Measurements from ENCODE around the gene SLC66A2.
"Not testable (repeated sequence)": the region's sequence is repeated elsewhere in the genome, so short reads cannot be mapped to it uniquely, and the experiment has no call there.

Gene SLC66A2

GRCh38 chr18:79900610-79901570 lies 50.6 kb downstream of the SLC66A2 start:
- DNase-seq = no peak

GRCh38 chr18:79899609-79900445 lies 51.6 kb downstream of the SLC66A2 start:
- DNase-seq = no peak

GRCh38 chr18:79898952-79899608 lies 52.4 kb downstream of the SLC66A2 start:
- no peak for DNase-seq

DNA sequence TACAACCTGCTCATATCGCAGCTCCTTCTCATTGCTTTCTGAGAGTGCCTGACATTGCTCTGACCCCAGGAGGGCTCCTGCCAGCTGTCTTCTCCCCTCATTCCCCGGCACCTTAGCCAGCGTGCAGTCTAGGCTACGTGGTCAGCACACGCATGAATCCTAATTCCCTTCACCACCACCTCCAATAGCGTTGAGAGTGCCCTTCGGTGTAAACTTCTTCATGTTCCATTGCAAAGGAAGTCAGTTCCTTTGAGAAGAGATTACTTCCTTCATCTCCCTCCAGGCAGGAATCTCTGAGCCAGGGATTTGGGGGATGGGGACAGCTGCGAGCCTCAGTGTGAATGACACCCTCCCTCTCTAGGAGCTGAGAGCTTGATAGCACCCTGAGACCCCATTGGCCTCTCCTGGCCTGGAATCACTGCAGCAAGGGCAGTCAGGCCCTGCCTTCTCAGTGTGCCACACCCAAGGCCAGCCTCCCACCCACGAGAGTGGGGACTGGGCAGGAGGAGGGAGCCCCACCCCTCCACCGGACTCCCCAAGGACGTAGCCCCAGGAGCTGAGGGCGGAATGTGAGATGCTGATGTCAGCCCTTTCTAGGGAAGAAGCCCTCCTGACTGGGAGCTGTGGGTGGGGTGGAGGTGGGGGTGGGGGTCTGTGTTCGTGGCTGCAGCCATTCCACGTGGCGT lies 53.4 kb downstream of the SLC66A2 start:
- DNase-seq = no peak

DNA sequence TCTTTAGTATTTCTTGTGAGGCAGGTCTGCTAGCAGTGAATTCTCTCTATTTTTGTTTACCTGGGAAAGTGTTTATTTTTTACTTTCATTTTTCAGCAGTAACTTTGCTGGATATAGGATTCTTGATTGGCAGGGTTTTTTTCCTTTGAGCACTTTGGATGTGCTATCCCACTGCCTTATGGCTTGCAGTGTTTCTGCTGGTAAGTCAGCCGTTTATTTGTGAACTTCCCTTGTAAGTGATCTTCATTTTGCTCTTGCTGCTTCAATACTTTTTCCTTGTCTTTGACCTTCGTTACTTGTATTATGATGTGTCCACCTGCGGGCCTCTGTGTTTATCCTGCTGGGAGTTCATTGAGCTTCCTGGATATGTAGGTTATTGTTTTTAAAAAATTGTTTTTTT lies 54.7 kb downstream of the SLC66A2 start:
- DNase-seq = no peak

DNA sequence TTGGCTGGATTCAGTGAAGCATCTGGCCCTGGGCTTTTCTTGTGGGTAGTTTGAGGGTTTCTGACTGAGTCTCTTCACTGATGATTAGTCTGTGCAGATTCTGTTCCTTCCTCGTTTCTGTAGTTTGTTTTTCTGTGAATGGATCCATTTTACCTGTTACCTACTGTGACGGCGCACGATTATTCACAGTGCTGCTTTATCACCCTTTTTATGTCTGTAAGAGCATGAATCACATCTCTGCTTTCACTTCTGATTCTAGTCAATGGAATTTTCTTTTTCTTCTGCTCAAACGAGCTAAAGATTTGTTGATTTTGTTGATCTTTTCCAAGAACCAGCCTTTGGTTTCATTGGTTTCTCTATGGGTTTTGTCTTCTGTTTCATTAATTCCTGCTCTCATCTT lies 60.8 kb downstream of the SLC66A2 start:
- DNase-seq = no peak

DNA sequence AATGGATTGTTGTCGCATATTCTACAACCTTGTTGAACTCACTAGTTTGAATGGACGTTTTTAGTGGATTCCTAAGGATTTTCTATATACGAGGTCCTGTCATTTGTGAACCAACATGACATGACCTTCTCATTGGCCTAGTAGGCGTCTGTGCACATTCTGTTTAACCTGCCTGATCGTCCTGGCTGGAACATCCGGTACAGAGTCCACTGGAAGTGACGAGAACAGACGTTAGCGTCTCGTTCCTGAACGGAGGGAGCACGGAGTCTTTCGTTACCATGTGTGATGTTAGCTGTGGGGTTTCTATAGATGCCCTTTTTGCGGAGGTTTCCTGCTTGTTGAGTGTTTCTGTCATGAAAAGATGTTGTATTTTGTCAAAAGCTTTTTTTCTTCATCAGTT lies 61.9 kb downstream of the SLC66A2 start:
- DNase-seq = no peak

- DNase-seq = no peak
Observed at GRCh38 chr18:79888016-79888415, 63.4 kb downstream of the SLC66A2 start.

DNA sequence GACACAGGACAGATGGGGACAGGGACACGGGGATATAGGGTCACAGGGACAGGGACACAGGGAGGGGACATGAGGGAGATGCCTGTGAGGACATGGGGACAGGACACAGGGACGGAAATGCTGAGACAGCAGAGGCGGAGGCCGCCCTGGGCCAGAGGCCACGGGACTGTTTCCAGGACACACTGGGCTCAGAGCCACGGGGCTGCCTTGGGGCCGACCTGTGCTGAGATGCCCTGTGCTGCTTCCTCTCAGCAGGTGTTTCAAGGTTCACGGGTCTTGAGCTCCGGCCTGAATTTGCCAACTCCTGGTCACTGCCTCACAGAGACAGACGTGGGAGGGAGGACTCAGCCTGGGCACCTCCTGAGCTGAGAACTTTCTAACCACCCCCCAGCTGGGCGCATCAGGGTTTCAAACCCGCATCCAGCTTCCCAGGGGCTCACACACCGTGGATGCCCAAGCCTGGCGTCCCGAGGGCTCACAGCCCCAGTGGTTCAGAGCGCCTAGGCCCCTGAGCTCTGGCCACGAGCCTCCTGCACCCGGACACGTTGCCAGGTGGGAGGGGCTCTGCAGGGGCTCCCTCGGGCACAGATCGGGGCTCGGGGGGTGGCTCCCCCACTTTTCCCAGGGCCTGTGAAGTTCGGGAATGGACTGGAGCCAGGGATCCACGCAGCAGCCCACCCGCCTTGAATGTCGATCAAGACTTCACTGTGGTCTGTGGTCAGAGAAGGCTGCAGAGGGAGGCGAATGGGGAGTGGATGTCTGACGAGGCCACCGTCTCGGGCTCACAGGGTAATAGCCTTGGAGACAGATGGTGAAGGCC lies 64.1 kb downstream of the SLC66A2 start:
- no peak for DNase-seq

- no peak for DNase-seq
Observed at GRCh38 chr18:79884963-79885728, 66.3 kb downstream of the SLC66A2 start.

DNA sequence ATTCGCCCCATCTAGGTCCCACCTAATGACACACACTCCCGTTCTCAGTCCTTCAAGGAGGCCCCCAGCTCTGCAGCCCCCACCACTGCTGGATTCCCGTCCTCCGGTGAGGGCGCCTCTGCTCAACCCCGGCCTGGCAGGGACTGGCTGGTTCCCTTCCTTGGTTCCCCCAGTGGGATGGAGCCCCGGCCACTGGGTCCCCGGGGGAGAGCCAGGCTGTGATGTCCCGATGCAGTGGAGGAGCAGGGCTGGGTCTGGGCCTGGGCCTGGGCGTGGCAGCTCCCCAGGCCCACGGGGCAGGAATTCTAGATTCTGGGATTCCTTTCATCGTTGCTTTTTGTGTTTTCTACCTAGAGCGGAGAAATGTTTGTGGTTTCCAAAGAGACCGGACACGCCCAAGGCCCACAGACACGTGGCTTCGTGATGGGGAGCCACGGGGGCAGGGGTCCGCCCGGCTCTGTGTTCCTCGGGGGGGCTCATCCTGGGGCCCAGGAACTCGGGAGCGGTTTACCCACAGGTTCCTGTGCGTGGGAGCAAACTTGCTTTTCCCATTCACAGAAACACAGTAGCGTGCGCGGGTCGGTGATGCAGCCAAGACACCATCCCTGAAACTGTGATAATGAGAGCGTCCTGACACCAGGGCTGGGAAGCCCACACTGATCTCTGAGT lies 67.0 kb downstream of the SLC66A2 start:
- no peak for DNase-seq

GRCh38 chr18:79883461-79884293 lies 67.8 kb downstream of the SLC66A2 start:
- no peak for DNase-seq

DNA sequence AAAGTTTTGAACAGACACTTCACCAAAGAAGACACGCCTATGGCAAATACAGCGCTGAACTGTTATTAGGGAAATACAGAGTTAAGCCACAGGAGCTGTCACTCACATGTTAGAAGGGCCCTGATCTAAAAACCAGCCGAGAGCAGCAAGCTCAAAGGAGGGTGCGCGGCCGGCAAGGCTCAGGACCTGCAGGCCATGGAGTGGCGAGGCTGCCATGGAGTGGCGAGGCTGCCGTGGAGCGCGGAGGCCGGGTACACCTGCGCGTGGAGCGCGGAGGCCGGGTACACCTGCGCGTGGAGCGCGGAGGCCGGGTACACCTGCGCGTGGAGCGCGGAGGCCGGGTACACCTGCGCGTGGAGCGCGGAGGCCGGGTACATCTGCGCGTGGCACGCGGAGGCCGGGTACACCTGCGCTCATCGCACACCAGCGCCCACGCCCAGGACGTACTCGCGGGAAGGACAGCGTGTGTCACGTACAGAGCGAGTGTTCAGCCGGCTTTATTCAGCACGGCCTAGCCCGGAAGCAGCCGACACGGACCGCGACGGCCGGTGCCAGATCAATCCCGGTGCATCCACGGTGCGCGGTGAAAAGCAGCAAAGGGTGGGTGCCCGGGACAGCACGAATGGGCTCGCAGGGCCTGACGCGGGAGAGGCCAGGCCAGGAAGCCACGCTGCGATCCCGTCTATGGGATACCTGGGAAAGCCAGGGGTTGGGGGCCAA lies 68.8 kb downstream of the SLC66A2 start:
- no peak for DNase-seq

DNA sequence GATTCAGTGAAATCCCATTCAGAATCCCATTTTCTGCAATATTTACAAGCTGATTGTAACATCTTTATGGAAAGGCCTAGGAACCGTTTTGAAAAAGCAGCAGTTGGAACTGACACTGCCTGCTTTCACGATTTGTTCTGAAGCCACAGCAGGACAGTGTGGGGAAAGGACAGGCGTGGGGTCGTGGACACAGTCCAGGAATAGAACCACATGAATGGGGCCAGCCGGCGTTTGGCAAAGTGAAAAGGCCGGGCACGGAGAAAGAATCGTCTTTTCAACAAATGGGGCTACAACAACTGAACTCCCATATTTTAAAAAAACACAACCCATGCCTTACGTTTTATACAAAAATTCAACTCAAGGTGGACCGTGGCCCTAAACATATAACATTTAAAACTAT lies 69.8 kb downstream of the SLC66A2 start:
- DNase-seq = no peak

DNA sequence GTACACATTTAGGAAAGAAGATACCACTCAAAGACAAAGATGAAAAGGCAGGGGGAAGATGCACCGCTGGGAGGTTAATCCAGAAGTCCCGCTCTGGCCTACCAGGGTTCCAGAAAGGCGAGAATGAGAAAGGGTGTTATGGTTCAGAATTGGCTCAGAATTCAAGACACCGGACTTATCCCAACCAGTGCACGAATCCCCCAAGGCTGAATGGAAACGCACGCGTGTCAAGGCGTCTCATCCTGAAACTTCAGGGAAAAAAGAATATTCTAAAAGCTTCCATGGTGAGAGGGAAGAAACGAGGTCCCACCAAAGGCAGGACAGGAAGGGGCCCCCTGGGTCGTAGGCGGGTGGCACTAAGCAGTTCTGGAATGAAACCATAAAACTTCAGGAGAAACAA lies 71.9 kb downstream of the SLC66A2 start:
- DNase-seq = no peak

DNA sequence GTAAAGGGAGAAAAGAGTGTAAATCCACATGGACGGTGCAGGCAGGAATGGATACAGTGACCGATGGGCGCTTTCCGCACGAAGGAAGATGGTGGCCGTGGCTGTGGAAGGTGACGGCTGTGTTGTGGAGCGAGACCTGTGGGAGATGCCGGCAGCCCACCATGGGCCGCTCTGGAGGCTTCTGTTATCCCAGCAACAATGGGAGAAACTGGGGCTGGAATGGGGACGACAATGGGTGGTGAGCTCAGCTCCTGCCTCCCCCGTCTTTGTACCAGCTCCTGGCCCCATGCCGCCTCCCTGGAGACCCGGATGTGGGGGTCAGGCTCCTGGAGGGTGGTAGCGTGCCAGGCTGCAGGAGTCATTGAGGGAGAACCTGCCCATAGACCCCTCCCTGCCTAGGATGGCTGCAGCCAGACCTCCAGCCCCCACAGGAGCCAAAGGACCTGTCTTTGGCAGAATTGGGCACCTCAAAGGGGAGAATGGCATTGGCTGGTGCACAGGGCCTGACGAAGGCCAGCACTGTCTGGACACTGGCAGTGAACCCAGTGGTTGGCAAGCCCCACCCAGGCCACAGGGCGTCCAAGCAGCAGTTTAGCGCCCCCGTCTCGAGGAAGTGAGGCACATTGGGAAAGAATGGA lies 72.6 kb downstream of the SLC66A2 start:
- DNase-seq = no peak

DNA sequence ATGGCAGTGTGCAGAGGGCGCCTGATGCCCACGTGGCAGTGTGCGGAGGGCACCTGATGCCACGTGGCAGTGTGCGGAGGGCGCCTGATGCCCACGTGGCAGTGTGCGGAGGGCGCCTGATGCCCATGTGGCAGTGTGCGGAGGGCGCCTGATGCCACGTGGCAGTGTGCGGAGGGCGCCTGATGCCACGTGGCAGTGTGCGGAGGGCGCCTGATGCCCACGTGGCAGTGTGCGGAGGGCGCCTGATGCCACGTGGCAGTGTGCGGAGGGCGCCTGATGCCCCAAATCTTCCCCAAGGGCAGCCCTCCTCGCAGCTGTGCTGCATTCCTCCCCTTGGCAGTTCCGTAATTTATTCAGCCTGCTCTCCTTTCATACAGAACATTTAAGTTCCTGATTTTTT lies 73.2 kb downstream of the SLC66A2 start:
- not testable (repeated sequence) for DNase-seq
